GM18517 (cell line): Measurements from ENCODE around the gene PRODH.
"Not testable (repeated sequence)": the region's sequence is repeated elsewhere in the genome, so short reads cannot be mapped to it uniquely, and the experiment has no call there.

Source experiments
- ATAC-seq: cut with Tn5 transposase; IDR thresholded peaks from one replicate; pipeline ENCODE4 v1.9.1; 2021; ENCODE audit warnings: mild to moderate bottlenecking, moderate library complexity; ENCODE audit not compliant: unreplicated experiment

The PRODH gene

GRCh38 chr22:18909556-18909955 lies 26.5 kb downstream of the PRODH start:
- ATAC-seq = no peak

GRCh38 chr22:18906896-18907295 lies 29.2 kb downstream of the PRODH start:
- no peak for ATAC-seq

GRCh38 chr22:18906410-18906745 lies 29.7 kb downstream of the PRODH start:
- not testable (repeated sequence) for ATAC-seq

- ATAC-seq = no peak
Measured at GRCh38 chr22:18905540-18906409, 30.3 kb downstream of the PRODH start, which contains the start of gene DGCR6. TSS of gene DGCR6 (plus strand) at chr22:18906320. CDS start at chr22:18906375, 55 bp downstream.

GRCh38 chr22:18896037-18896657 lies 39.9 kb downstream of the PRODH start:
- not testable (repeated sequence) for ATAC-seq

GRCh38 chr22:18893775-18894174 lies 42.3 kb downstream of the PRODH start:
- not testable (repeated sequence) for ATAC-seq

- ATAC-seq = not testable (repeated sequence)
Measured at GRCh38 chr22:18890510-18891192, 45.4 kb downstream of the PRODH start.

- ATAC-seq = no peak
Measured at GRCh38 chr22:18888115-18888514, 48.0 kb downstream of the PRODH start.

GRCh38 chr22:18884465-18884864 lies 51.6 kb downstream of the PRODH start:
- ATAC-seq = not testable (repeated sequence)

GRCh38 chr22:18881260-18881659 lies 54.8 kb downstream of the PRODH start:
- not testable (repeated sequence) for ATAC-seq
